Activated CD4-positive, alpha-beta T cell treated with anti-CD3 and anti-CD28 coated beads, Interleukin-2, amount 50 U/mL, for 1 hour (primary cell): ENCODE measurements around the gene KIF20A.
"Not testable (repeated sequence)": the region's sequence is repeated elsewhere in the genome, so short reads cannot be mapped to it uniquely, and the experiment has no call there.

Experiments used
- DNase-seq: peaks from one replicate; pipeline ENCODE4 v3.0.0-alpha.2; 2020

Gene KIF20A

DNA sequence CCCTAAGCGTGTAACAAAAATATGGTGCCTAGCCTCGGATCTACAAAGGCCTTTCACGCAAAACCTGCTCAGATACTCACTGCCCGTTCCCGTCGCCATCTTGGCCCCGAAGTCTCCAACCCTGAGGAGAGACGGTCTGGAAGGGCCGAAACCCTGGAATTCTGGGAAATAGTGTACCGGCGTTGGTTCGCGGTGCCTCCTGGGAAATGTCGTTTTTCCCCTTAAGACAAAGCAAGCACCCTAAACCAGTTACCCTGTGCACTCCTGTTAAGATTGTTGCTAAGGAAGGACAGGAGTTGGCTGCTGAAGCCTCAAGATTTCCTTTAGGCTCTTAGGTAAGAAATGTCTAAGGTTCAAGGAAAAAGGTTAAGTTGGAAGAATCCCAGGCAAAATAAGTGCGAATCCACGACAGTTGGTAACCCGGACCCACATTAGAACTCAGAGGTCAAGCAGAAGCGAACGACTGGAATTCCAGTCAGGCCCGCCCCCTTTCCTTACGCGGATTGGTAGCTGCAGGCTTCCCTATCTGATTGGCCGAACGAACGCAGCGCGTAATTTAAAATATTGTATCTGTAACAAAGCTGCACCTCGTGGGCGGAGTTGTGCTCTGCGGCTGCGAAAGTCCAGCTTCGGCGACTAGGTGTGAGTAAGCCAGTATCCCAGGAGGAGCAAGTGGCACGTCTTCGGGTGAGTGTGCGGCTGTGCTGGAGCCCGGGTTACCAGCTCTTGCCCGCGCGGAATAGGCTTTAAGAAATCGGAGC is at the start of gene KIF20A, which contains the start of gene BRD8:
Gene KIF20A (plus strand): TSS at position 597 of the 761 bp plus-strand sequence. CDS start 569 bp downstream, outside the sequence.
Gene BRD8 (minus strand): TSS at position 115 of the 761 bp plus-strand sequence. CDS start 16 bp downstream, at position 99.
- peak; percentile 85 for DNase-seq

- DNase-seq, result no peak
Observed at GRCh38 chr5:138129347-138129746, 49.6 kb upstream of the KIF20A start.

DNA sequence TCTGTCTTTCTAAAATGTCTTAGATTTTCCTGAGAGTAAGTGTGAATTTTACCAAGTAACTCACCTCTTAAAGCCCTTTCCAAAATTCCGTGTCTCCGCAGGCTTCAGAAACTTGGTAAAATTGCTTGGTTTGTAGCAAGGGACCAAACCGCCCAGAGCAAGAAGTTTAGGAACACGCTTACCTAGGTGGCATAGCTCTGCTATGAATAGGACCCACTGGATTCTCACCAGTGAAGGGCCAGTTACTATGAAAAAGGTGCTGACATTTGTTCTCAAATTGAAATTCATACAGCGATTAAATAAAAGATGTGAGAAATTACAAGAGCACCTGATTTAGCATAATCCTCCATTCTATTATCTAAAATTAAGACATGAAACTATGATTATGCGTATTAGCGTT is 46.4 kb upstream of the KIF20A start:
- no peak for DNase-seq

GRCh38 chr5:138138949-138139780 is 39.7 kb upstream of the KIF20A start, which contains the start of gene NME5:
Gene NME5, minus strand, starts transcription at chr5:138139428. Its CDS starts 648 bp downstream, at chr5:138138780.
- DNase-seq, result no peak

DNA sequence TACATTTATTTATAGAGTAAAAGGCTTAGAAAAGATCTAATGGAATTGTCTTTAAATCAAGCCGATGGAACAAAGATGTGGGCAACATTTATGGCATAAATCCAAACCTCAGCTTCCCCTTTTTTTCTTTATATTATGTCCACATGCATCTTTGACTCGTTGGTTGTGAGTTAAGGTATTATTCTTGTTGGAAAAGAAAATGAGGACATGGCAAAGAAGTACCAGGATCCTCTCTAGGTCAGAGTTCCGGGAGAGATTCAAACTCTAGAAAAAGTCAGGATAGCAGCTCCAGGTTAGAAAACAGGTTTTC is 39.2 kb upstream of the KIF20A start:
- no peak for DNase-seq

- DNase-seq, result no peak
Observed at GRCh38 chr5:138140268-138140667, 38.6 kb upstream of the KIF20A start.

DNA sequence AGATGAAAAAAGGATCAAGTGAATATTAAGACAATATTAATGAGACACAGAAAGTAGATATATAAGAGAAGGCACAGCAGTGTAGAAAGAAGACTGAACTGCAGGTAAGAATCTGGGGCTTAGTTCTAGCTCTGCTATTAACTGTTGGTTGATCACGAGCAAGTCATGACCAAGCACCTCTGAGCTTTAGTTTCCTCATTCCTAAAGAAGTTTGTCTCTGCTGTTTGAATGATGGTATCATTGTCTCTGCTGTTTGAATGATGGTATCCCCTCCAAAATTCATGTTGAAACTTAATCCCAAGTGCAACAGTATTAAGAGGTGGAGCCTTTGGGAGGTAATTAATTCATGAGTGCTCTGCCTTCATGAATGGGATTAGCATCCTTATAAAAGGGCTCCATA is 37.2 kb upstream of the KIF20A start:
- DNase-seq, result no peak

- DNase-seq, result not testable (repeated sequence)
Observed at GRCh38 chr5:138143578-138143977, 35.3 kb upstream of the KIF20A start.

- DNase-seq, result no peak
Observed at GRCh38 chr5:138148811-138149210, 30.1 kb upstream of the KIF20A start.

DNA sequence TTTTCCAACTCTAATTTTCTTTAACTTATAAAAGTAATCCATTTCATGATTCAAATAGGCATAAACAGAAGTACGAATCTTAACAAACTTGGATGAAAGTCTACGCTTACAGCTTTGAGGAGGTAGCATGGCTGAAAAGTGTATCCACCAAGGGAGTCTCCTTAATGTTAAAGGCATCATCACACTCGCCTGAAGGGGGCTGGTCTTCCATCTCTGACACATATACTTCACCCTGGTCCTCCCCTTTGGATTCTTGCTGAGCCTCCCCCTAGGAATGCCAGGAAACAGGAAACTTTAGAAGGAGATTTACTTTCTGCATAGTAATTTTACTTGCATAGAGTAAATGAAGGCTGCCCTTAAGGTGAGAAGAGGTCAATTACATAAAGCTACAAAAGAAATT is 29.4 kb upstream of the KIF20A start:
- no peak for DNase-seq

- DNase-seq, result not testable (repeated sequence)
Observed at GRCh38 chr5:138155977-138156376, 22.9 kb upstream of the KIF20A start.

- DNase-seq, result no peak
Observed at GRCh38 chr5:138157626-138158025, 21.3 kb upstream of the KIF20A start.

DNA sequence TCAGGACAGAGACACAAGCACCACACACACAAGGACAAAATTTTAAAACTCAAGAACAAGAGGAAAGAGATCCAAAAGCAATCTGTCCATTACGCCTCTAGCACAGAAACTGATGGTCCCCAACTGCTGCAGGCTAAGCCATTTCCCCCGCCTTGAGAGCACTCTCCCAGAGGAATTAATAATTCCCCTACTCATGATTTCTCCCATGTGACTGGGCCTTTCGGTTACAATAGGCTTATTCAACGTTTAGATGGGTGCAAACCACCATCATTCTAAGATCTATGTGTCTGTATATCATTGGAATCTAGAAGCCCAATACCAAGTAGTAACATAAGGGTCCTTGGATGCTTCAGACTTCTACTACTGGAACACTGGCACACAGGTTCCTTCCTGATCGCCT is 19.2 kb upstream of the KIF20A start:
- no peak for DNase-seq

DNA sequence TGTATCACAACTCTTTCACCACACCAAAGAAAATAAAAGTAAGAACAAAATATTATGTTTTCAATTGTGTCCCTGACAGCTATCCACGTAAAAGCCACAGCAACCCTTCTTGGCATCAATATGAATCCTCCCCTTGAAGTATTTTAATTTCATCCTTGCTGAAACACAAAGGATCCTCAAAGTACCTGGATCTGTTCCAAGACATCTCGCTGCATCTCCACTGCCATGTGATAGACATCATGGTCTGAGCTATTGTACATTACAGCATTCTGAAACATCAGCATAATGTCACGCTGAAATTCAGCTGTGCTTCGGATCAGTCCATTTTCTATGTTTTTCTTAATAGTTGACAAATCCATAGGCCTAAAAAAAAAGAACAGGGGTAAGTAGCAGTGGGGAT is 18.2 kb upstream of the KIF20A start:
- no peak for DNase-seq

GRCh38 chr5:138163721-138164120 is 15.2 kb upstream of the KIF20A start:
- no peak for DNase-seq

- DNase-seq, result no peak
Observed at GRCh38 chr5:138169124-138169523, 9.8 kb upstream of the KIF20A start.

DNA sequence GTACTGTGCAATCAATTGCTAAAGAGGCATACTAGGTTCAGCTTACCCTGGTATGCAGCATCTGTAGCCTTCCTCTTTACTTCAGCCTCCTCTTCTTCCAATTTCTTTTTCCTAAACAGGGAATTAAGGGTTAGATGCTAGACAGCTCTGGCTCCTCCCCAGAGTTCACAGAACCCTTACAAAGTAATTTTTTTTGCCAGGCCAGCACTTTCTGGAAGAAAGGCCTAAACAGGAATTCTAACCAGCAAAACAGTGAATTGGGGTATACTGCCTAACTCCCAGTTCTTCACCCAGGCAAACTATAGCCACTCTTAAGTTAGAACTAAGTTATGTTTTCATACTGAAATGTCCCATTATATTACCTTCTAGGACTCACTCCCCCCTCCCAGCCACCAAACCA is 8.6 kb upstream of the KIF20A start:
- DNase-seq, result no peak

GRCh38 chr5:138177941-138178515 is 884 bp upstream of the KIF20A start:
- peak; percentile 3 for DNase-seq

DNA sequence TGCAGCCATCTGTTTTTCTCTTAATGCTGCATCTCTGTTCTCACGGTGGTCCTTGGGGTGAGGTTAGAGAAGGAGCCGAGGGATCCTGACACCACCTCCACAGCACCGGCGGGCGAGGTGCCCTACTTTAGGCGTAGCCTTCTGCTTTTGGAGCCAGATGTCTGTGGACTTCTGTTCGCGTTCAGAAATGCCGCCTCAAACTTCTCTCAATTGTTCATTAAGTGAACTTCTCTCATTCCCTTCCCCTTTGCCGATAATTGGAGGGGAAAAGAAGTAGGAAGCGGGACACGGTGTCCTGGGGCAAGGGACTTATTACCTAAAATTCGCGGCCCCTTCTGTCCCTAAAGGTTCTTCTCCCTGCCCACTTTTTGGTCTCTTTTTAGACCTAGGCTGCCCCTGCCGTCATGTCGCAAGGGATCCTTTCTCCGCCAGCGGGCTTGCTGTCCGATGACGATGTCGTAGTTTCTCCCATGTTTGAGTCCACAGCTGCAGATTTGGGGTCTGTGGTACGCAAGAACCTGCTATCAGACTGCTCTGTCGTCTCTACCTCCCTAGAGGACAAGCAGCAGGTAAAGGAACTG is 455 bp downstream of the KIF20A start:
- DNase-seq, result no peak

DNA sequence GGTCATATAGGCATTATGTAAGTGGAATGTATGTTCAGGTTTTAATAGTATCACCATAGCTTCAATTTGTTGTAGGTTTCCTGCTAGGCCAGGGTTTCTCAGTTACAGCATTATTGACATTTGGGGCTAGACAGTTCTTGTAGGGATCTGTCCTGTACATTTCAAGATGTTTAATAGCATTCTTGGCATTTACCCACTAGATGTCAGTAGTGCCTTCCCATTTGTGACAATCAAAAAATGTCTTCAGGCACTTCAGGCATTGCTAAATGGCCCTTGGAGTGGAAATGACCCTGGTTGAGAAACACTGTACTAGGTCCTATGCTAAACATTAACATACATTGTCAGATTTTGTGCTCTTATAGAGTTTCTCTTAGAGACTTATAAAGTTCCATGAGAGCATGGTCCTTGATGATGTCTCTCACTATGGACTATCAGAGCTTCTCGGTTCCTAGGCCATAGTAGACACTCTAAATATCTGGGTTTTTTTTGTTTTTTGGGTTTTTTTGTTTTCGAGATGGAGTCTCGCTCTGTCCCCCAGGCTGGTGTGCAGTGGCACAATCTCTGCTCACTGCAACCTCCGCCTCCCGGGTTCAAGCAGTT is 1.4 kb downstream of the KIF20A start:
- DNase-seq, result no peak

GRCh38 chr5:138180841-138181240 is 1.9 kb downstream of the KIF20A start:
- no peak for DNase-seq

GRCh38 chr5:138182808-138183207 is 3.9 kb downstream of the KIF20A start:
- no peak for DNase-seq

GRCh38 chr5:138186002-138186447 is 7.1 kb downstream of the KIF20A start:
- DNase-seq, result no peak
